HepG2 (cell line): ENCODE data around the gene NOXA1. TPM values are rescaled to one million over a fixed set of nuclear protein-coding genes. Genes with fewer than 3 reads are reported as not detected.

Experiments
- ATAC-seq: fragments of 200-7000 bp; cut with Tn5 transposase; 3 replicates; pipeline ENCODE4 v1.9.1; 2020; ENCODE audit warnings: mild to moderate bottlenecking, moderate library complexity
- BruUV-seq: library from RNA; stranded (reverse); fragments of 400-500 nt; replicated peaks from 2 replicates; lab custom pipeline; 2021; lab: Mats Ljungman, UMichigan
- CTCF ChIA-PET: fragments of 300-600 bp; formaldehyde crosslinking; extraction: SDS; loops from one replicate; lab custom pipeline; 2021; ENCODE audit warnings: low total read pairs, inconsistent platforms, low intra/inter-chr PET ratio; lab: Yijun Ruan, JAX
- POLR2A ChIA-PET: fragments of 350-600 bp; sonication (Branson Sonifier 250); formaldehyde crosslinking; loops from one replicate; lab custom pipeline; 2020; ENCODE audit warnings: antibody characterized with exemption, inconsistent platforms; lab: Yijun Ruan, JAX
- DNase-seq: peaks from one replicate; pipeline ENCODE4 v3.0.0-alpha.2; 2015; ENCODE audit warnings: low spot score
- FAIRE-seq: peaks from 3 replicates; lab custom pipeline; 2011; peaks lifted over from hg19 to GRCh38; lab: Jason Lieb, UNC
- H2AFZ ChIP-seq: one replicate; pipeline ENCODE4 v1.6.1; 2011; ENCODE audit warnings: low read length, inconsistent platforms
- H3K27ac ChIP-seq: fragments of 300-600 bp; 3 replicates; pipeline ENCODE4 v1.8.0; 2011; ENCODE audit warnings: mixed run types, mild to moderate bottlenecking, mixed read lengths, low read length, inconsistent platforms; ENCODE audit not compliant: insufficient read depth; ENCODE audit errors: extremely low read length
- H3K27me3 ChIP-seq, 2 experiments: fragments of 200-600 bp in 1 of 2; 2 replicates in 1 of 2; 3 replicates in 1 of 2; pipeline versions ENCODE4 v1.6.0 to v1.8.0; 2011; ENCODE audit warnings: low read length in 2 of 2, mild to moderate bottlenecking in 2 of 2, moderate library complexity in 2 of 2, inconsistent platforms in 1 of 2; ENCODE audit not compliant: insufficient read depth in 2 of 2, control insufficient read depth in 1 of 2
- H3K36me3 ChIP-seq, 2 experiments: fragments of 200-600 bp in 1 of 2; replicated peaks in 1 of 2; 2 replicates in 1 of 2; 3 replicates in 1 of 2; pipeline versions ENCODE4 v1.5.1 to v1.8.0; 2011; ENCODE audit warnings: low read length in 2 of 2, inconsistent platforms in 1 of 2; ENCODE audit not compliant: insufficient read depth in 2 of 2, control insufficient read depth in 1 of 2
- H3K4me1 ChIP-seq: 2 replicates; pipeline ENCODE4 v1.5.1; 2012; ENCODE audit warnings: low read length, inconsistent platforms; ENCODE audit not compliant: insufficient read depth
- H3K4me2 ChIP-seq: 2 replicates; pipeline ENCODE4 v1.6.0; 2011; ENCODE audit warnings: low read depth, low read length, inconsistent platforms
- H3K4me3 ChIP-seq, 3 experiments: fragments of 200-600 bp in 1 of 3; sonication (generic), shearing (Covaris generic) in 1 of 3; replicated peaks in 1 of 3; 2 replicates each; pipeline ENCODE4 v1.5.1; 2011 to 2016; ENCODE audit warnings: low read length in 3 of 3, inconsistent platforms in 2 of 3, low read depth in 2 of 3, mild to moderate bottlenecking in 2 of 3, control low read depth in 1 of 3, mixed read lengths in 1 of 3; ENCODE audit not compliant: insufficient read depth in 1 of 3
- H3K79me2 ChIP-seq: one replicate; pipeline ENCODE4 v1.6.1; 2011; ENCODE audit warnings: low read length, inconsistent platforms; ENCODE audit not compliant: insufficient read depth
- H3K9ac ChIP-seq: 2 replicates; pipeline ENCODE4 v1.6.0; 2011; ENCODE audit warnings: mild to moderate bottlenecking, low read depth, low read length, inconsistent platforms; ENCODE audit not compliant: insufficient read depth
- H3K9me3 ChIP-seq: 2 replicates; pipeline ENCODE4 v1.5.1; 2012; ENCODE audit warnings: mild to moderate bottlenecking, low read length
- H4K20me1 ChIP-seq: 2 replicates; pipeline ENCODE4 v1.6.0; 2011; ENCODE audit warnings: inconsistent platforms, mild to moderate bottlenecking, low read length, moderate library complexity; ENCODE audit not compliant: insufficient read depth
- EED ChIP-seq: sonication (generic); formaldehyde crosslinking; IDR thresholded peaks from 2 replicates; pipeline ENCODE4 v1.5.0; 2020; ENCODE audit warnings: mild to moderate bottlenecking, missing genetic modification reagents
- GTF3A ChIP-seq: sonication (generic); formaldehyde crosslinking; conservative IDR thresholded peaks from 2 replicates; pipeline ENCODE4 v1.4.0; 2020; ENCODE audit warnings: mild to moderate bottlenecking, missing genetic modification reagents
- HNRNPL ChIP-seq: fragments of 200-400 bp; formaldehyde crosslinking; IDR thresholded peaks from 2 replicates; pipeline ENCODE4 v1.6.1; 2017; ENCODE audit warnings: mild to moderate bottlenecking, low read depth, low read length
- MEIS1 ChIP-seq: sonication (generic); formaldehyde crosslinking; IDR thresholded peaks from 2 replicates; pipeline ENCODE4 v1.9.0; 2021; ENCODE audit warnings: mild to moderate bottlenecking, missing genetic modification reagents, moderate library complexity, borderline replicate concordance
- RFXAP ChIP-seq: sonication (generic); formaldehyde crosslinking; IDR thresholded peaks from 2 replicates; pipeline ENCODE4 v1.4.0; 2020; ENCODE audit warnings: missing genetic modification reagents, borderline replicate concordance
- SMAD1 ChIP-seq: sonication (generic); formaldehyde crosslinking; IDR thresholded peaks from 2 replicates; pipeline ENCODE4 v1.4.0; 2020; ENCODE audit warnings: missing genetic modification reagents, low read depth, mild to moderate bottlenecking, borderline replicate concordance
- ZFP90 ChIP-seq: sonication (generic); formaldehyde crosslinking; IDR thresholded peaks from 2 replicates; pipeline ENCODE4 v1.8.0; 2022; ENCODE audit warnings: missing genetic modification reagents, mild to moderate bottlenecking, inconsistent platforms, borderline replicate concordance
- ZKSCAN8 ChIP-seq: IDR thresholded peaks from 2 replicates; pipeline ENCODE4 v1.6.1; 2016; ENCODE audit warnings: borderline replicate concordance, missing genetic modification reagents, missing compliant biosample characterization
- ZNF350 ChIP-seq: sonication (generic); formaldehyde crosslinking; IDR thresholded peaks from 2 replicates; pipeline ENCODE4 v1.4.0; 2020; ENCODE audit warnings: mild to moderate bottlenecking, low read depth, missing genetic modification reagents, borderline replicate concordance
- ZNF446 ChIP-seq: sonication (generic); formaldehyde crosslinking; IDR thresholded peaks from 2 replicates; pipeline ENCODE4 v1.5.0; 2020; ENCODE audit warnings: mild to moderate bottlenecking, missing genetic modification reagents
- ZNF713 ChIP-seq: sonication (generic); formaldehyde crosslinking; IDR thresholded peaks from 2 replicates; pipeline ENCODE4 v1.4.0; 2020; ENCODE audit warnings: mild to moderate bottlenecking, missing genetic modification reagents
- ZNF761 ChIP-seq: sonication (generic); formaldehyde crosslinking; conservative IDR thresholded peaks from 2 replicates; pipeline ENCODE4 v1.4.0; 2020; ENCODE audit warnings: mild to moderate bottlenecking, missing genetic modification reagents
- ZNF768 ChIP-seq: sonication (generic); formaldehyde crosslinking; IDR thresholded peaks from 2 replicates; pipeline ENCODE4 v1.4.0; 2020; ENCODE audit warnings: missing genetic modification reagents
- ZNF788 ChIP-seq: sonication (generic); formaldehyde crosslinking; IDR thresholded peaks from 2 replicates; pipeline ENCODE4 v1.5.0; 2020; ENCODE audit warnings: mild to moderate bottlenecking, missing genetic modification reagents, borderline replicate concordance
- WGBS: methylation state at CpG from one replicate; pipeline ENCODE4 v1.1.6; 2017; ENCODE audit warnings: low lambda C conversion rate; 5-methylcytosine and 5-hydroxymethylcytosine counted together
- in situ Hi-C: cut with HindIII; loops from 2 replicates; pipeline ENCODE4 v1.10.0; 2017; ENCODE audit warnings: low pct_unique_long_range_greater_than_20kb; ENCODE audit not compliant: extremely low pct_ligation_motif_present
- intact Hi-C: fragments of 100-400 bp; cut with micrococcal nuclease; formaldehyde crosslinking; loops from one replicate; pipeline ENCODE4 v1.10.0; 2022; ENCODE audit not compliant: unreplicated experiment
- polyA plus RNA-seq, 8 experiments: library from polyadenylated mRNA; depleted of rRNA in 3 of 8; stranded (reverse) in 7 of 8; unstranded in 1 of 8; fragments of >200 nt; fragmentation: Illumina TruSeq in 4 of 8; extraction: Trizol in 4 of 8; gene quantifications; 2 replicates each; pipeline versions ENCODE4 v1.2.1 to v1.2.3, GENCODE V29; 2011 to 2016; ENCODE audit warnings: low read depth in 4 of 8, missing spikeins in 1 of 8, mixed read lengths in 1 of 8; ENCODE audit not compliant: insufficient read depth in 1 of 8
- total RNA-seq, 5 experiments: library from RNA; depleted of rRNA; stranded (reverse); fragments of >200 nt; fragmentation: Illumina TruSeq; extraction: Trizol; gene quantifications; 2 replicates each; pipeline ENCODE4 v1.2.3, GENCODE V29; 2016; ENCODE audit warnings: low read depth in 1 of 5
- TF ChIP-seq, protein P1 (sequence below): sonication (generic); formaldehyde crosslinking; IDR thresholded peaks from 2 replicates; pipeline ENCODE4 v1.4.0; 2020; ENCODE audit warnings: mild to moderate bottlenecking, missing genetic modification reagents
- TF ChIP-seq, protein P2 (sequence below): sonication (generic); formaldehyde crosslinking; IDR thresholded peaks from 2 replicates; pipeline ENCODE4 v1.5.1; 2020; ENCODE audit warnings: mild to moderate bottlenecking, missing genetic modification reagents, moderate library complexity

NOXA1 gene
- total and polyA plus RNA-seq, 2 of the 13 experiments (the other 11 are each of a cell fraction or from before 2014, with no cell fraction given): 0.78 to 1.2 TPM

DNA sequence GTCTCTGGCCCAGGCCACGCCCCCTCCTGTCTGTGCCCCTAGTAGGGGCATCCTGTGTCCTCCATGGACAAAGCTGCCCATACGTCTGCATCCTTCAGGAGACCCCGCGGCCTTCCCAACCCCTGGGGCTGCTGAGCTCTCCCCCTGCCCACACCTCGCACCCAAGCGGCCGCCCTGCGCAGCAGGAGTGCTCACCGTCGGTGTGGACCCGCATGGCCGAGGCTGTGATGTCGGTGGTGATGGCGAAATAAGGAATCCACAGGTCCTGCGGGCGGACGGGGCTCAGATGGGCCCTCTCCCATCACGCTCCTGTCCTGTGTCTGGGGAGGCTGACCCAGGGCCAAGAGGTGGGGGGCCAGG, 40.7 kb downstream of the NOXA1 start (continued):
- TF ChIP-seq ZNF350 (0 out of 2 replicates have a peak, but pooled peaks have one; percentile 28), ZNF713 (CRISPR knock-in tag) (0 out of 2 replicates have a peak, but pooled peaks have one; percentile 39), ZNF768 (CRISPR knock-in tag) (no peak), ZFP90 (no peak), SMAD1 (CRISPR knock-in tag) (no peak), ZNF446 (CRISPR knock-in tag) (0 out of 2 replicates have a peak, but pooled peaks have one; percentile 11)
- TF ChIP-seq, protein P1, sequence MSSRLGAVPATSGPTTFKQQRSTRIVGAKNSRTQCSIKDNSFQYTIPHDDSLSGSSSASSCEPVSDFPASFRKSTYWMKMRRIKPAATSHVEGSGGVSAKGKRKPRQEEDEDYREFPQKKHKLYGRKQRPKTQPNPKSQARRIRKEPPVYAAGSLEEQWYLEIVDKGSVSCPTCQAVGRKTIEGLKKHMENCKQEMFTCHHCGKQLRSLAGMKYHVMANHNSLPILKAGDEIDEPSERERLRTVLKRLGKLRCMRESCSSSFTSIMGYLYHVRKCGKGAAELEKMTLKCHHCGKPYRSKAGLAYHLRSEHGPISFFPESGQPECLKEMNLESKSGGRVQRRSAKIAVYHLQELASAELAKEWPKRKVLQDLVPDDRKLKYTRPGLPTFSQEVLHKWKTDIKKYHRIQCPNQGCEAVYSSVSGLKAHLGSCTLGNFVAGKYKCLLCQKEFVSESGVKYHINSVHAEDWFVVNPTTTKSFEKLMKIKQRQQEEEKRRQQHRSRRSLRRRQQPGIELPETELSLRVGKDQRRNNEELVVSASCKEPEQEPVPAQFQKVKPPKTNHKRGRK: 0 out of 2 replicates have a peak, but pooled peaks have one; percentile 67
- TF ChIP-seq, all 625 proteins: peak for 11

DNA sequence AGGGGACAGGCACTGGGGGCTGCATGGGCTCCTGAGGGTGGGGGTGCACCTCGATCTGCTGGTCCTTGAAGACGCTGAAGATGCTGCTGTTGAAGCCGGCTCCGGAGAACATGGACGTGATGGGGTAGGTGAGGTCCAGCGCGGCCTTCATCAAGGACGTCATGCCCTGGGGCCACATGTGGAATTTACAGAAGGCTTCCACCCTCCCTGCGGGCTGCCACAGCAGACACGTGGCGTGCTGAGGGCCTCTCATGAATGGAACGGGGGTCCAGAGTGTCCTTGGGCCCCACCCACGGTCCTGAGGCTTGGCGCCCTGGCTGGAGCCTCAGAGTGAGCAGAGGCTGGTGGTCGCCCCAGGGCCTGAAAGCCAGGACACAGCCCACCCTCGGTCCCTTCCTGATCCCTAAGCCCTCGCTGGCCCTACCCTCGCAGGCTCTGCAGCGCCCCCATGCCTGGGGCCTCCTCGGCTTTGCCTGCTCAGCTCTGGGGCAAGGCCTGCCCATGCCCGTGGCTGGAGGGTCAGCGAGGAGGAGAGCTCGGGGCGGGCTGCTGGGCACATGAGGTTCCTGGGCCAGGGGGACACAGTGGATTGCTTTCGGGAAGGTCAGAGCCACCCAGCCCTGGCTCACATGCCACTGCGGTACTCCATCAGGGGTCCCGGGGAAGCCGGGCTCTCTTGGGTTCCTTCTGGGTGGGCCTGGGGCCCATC, 41.3 kb downstream of the NOXA1 start:
- Histone ChIP-seq H3K4me1 (peaks cover 61% of the 10 kb centered on the region), H4K20me1 (no peaks in the 10 kb centered on the region), H3K36me3 (no peaks in the 10 kb centered on the region), H3K79me2 (no peaks in the 10 kb centered on the region), H3K4me2 (peak overlapping the region; percentile 66; the same call in 1 of the 2 replicates), H3K27ac (no peak overlapping the region), H3K27me3 (peaks cover 0 to 3% of the 10 kb centered on the region in 2 experiments; a peak in 2 of 5 replicates), H3K4me3 (peak overlapping the region in 1 of 3 experiments; percentile 51; a peak in 1 of 6 replicates), H3K9ac (peak overlapping the region; percentile 28; the same call in 1 of the 2 replicates), H2AFZ (no peak overlapping the region), H3K9me3 (no peaks in the 10 kb centered on the region)
- WGBS: 92% methylated on average over 13 of the region's 28 CpGs
- no peak for ATAC-seq
- DNase-seq: no peak
- no peak for FAIRE-seq
- CTCF ChIA-PET: no interaction called here
- intact Hi-C loops (no loop called here), in situ Hi-C loops (no loop called here)
- POLR2A ChIA-PET: no interaction called here
- no TSS peak for BruUV-seq
- TF ChIP-seq ZNF761 (CRISPR knock-in tag): 0 out of 2 replicates have a peak, but pooled peaks have one; percentile 26
- no peak for TF ChIP-seq GTF3A
- TF ChIP-seq, protein P2, sequence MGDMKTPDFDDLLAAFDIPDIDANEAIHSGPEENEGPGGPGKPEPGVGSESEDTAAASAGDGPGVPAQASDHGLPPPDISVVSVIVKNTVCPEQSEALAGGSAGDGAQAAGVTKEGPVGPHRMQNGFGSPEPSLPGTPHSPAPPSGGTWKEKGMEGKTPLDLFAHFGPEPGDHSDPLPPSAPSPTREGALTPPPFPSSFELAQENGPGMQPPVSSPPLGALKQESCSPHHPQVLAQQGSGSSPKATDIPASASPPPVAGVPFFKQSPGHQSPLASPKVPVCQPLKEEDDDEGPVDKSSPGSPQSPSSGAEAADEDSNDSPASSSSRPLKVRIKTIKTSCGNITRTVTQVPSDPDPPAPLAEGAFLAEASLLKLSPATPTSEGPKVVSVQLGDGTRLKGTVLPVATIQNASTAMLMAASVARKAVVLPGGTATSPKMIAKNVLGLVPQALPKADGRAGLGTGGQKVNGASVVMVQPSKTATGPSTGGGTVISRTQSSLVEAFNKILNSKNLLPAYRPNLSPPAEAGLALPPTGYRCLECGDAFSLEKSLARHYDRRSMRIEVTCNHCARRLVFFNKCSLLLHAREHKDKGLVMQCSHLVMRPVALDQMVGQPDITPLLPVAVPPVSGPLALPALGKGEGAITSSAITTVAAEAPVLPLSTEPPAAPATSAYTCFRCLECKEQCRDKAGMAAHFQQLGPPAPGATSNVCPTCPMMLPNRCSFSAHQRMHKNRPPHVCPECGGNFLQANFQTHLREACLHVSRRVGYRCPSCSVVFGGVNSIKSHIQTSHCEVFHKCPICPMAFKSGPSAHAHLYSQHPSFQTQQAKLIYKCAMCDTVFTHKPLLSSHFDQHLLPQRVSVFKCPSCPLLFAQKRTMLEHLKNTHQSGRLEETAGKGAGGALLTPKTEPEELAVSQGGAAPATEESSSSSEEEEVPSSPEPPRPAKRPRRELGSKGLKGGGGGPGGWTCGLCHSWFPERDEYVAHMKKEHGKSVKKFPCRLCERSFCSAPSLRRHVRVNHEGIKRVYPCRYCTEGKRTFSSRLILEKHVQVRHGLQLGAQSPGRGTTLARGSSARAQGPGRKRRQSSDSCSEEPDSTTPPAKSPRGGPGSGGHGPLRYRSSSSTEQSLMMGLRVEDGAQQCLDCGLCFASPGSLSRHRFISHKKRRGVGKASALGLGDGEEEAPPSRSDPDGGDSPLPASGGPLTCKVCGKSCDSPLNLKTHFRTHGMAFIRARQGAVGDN (CRISPR knock-in tag): peak; percentile 3; the same call in 1 of the 2 replicates
- TF ChIP-seq ZNF350: 0 out of 2 replicates have a peak, but pooled peaks have one; percentile 13
- TF ChIP-seq ZNF788 (CRISPR knock-in tag): 0 out of 2 replicates have a peak, but pooled peaks have one; percentile 57
- TF ChIP-seq MEIS1: 0 out of 2 replicates have a peak, but pooled peaks have one; percentile 40
- TF ChIP-seq EED (CRISPR knock-in tag): 0 out of 2 replicates have a peak, but pooled peaks have one; percentile 44
- TF ChIP-seq ZKSCAN8: no peak
- 0 out of 2 replicates have a peak, but pooled peaks have one; percentile 31 for TF ChIP-seq RFXAP (CRISPR knock-in tag)
- TF ChIP-seq HNRNPL: 0 out of 2 replicates have a peak, but pooled peaks have one; percentile 35
